Esophagus muscularis mucosa (tissue), 4 donors: ENCODE data around the gene MUC20. TPM values are rescaled to one million over a fixed set of nuclear protein-coding genes. Genes with fewer than 3 reads are reported as not detected.
"Not testable (repeated sequence)": the region's sequence is repeated elsewhere in the genome, so short reads cannot be mapped to it uniquely, and the experiment has no call there.

Source experiments
- DNase-seq: peaks from one replicate; pipeline ENCODE4 v3.0.0-alpha.2; 2017; ENCODE audit errors: extremely low spot score
- H3K27ac ChIP-seq, 4 donors: fragments of 200-600 bp; sonication (generic); replicated peaks in 1 of 4; 1 replicate in 3 of 4; 2 replicates in 1 of 4; pipeline ENCODE4 v1.5.1; 2016 to 2019; ENCODE audit warnings: mild to moderate bottlenecking in 1 of 4
- H3K27me3 ChIP-seq, 4 donors: fragments of 200-600 bp; sonication (generic); one replicate each; pipeline versions ENCODE4 v1.5.1 to v1.6.0; 2016 to 2019
- H3K36me3 ChIP-seq, 4 donors: fragments of 200-600 bp; sonication (generic); one replicate each; pipeline ENCODE4 v1.5.1; 2016 to 2019
- H3K4me1 ChIP-seq, 4 donors: fragments of 200-600 bp; sonication (generic); one replicate each; pipeline ENCODE4 v1.5.1; 2016 to 2019
- H3K4me3 ChIP-seq, 4 donors: fragments of 200-600 bp; sonication (generic); 1 replicate in 2 of 4; 2 replicates in 2 of 4; pipeline ENCODE4 v1.5.1; 2016 to 2019; ENCODE audit warnings: mild to moderate bottlenecking in 4 of 4, moderate library complexity in 1 of 4
- H3K9me3 ChIP-seq, 4 donors: fragments of 200-600 bp; sonication (generic); 1 replicate in 3 of 4; 2 replicates in 1 of 4; pipeline ENCODE4 v1.5.1; 2016 to 2019
- CTCF ChIP-seq, 3 experiments: fragments of 200-600 bp in 2 of 3; fragments of 450-650 bp in 1 of 3; sonication (generic) in 2 of 3; IDR thresholded peaks; one replicate each; pipeline ENCODE4 v1.5.1; 2017 to 2019; ENCODE audit warnings: antibody characterized with exemption in 3 of 3, mild to moderate bottlenecking in 2 of 3, moderate library complexity in 1 of 3
- EP300 ChIP-seq: sonication (generic); formaldehyde crosslinking; IDR thresholded peaks from one replicate; pipeline ENCODE4 v1.6.1; 2017; ENCODE audit warnings: antibody characterized with exemption
- POLR2A ChIP-seq: fragments of 450-650 bp; IDR thresholded peaks from one replicate; pipeline ENCODE4 v1.6.1; 2017; ENCODE audit warnings: antibody characterized with exemption, moderate library complexity, mild to moderate bottlenecking, low read depth
- POLR2AphosphoS5 ChIP-seq, 2 donors: sonication (generic); formaldehyde crosslinking; IDR thresholded peaks; one replicate each; pipeline ENCODE4 v1.6.1; 2017; ENCODE audit warnings: antibody characterized with exemption in 2 of 2
- WGBS: methylation state at CpG from one replicate; pipeline ENCODE4 v1.1.5; 2018; 5-methylcytosine and 5-hydroxymethylcytosine counted together
- intact Hi-C: fragments of 100-400 bp; cut with DNase I; formaldehyde crosslinking; loops from one replicate; pipeline ENCODE4 v1.15.1; 2023
- total RNA-seq, 4 donors: library from RNA; depleted of rRNA; stranded (reverse); fragments of >200 nt; gene quantifications; one replicate each; pipeline versions ENCODE4 v1.1.0 to v1.2.1, GENCODE V29; 2016

Gene MUC20
- total RNA-seq, 4 donors from 2014 or later: 2.5 to 10.0 (median 4.7) TPM

- TF ChIP-seq EP300 (no peak), POLR2AphosphoS5 (IDR thresholded peaks at IDR 0.05) (no peak), CTCF (IDR thresholded peaks at IDR 0.05) (no peak), POLR2A (no peak)
- intact Hi-C loops: no loop called here
- H3K27ac ChIP-seq: no peak overlapping the region
- H3K36me3 ChIP-seq: no peaks in the 10 kb centered on the region
- no peak overlapping the region for H3K4me3 ChIP-seq
- H3K27me3 ChIP-seq: peaks cover 0 to 44% (median 0%) of the 10 kb centered on the region in 4 donors
- DNase-seq: no peak
- no peaks in the 10 kb centered on the region for H3K4me1 ChIP-seq
- WGBS: 72% methylated on average over 10 of the region's 10 CpGs
- no peaks in the 10 kb centered on the region for H3K9me3 ChIP-seq
These were observed 47.0 kb downstream of the MUC20 start for GRCh38 chr3:195767792-195768191.

GRCh38 chr3:195768414-195768813 lies 47.6 kb downstream of the MUC20 start:
- no peak overlapping the region for H3K4me3 ChIP-seq
- DNase-seq: no peak
- WGBS: 67% methylated on average over 6 of the region's 6 CpGs
- no peaks in the 10 kb centered on the region for H3K36me3 ChIP-seq
- intact Hi-C loops: no loop called here
- no peaks in the 10 kb centered on the region for H3K9me3 ChIP-seq
- no peak overlapping the region for H3K27ac ChIP-seq
- no peak for TF ChIP-seq EP300
- TF ChIP-seq CTCF (IDR thresholded peaks at IDR 0.05): no peak
- no peak for TF ChIP-seq POLR2A
- no peak for TF ChIP-seq POLR2AphosphoS5 (IDR thresholded peaks at IDR 0.05)
- peaks cover 0 to 38% (median 0%) of the 10 kb centered on the region in 4 donors for H3K27me3 ChIP-seq
- no peaks in the 10 kb centered on the region for H3K4me1 ChIP-seq

GRCh38 chr3:195768831-195769303 lies 48.1 kb downstream of the MUC20 start:
- Histone ChIP-seq H3K27me3 (peaks cover 0 to 33% (median 0%) of the 10 kb centered on the region in 4 donors), H3K4me3 (no peak overlapping the region), H3K9me3 (no peaks in the 10 kb centered on the region), H3K36me3 (no peaks in the 10 kb centered on the region), H3K27ac (no peak overlapping the region), H3K4me1 (no peaks in the 10 kb centered on the region)
- no peak for DNase-seq
- no peak for TF ChIP-seq POLR2AphosphoS5 (IDR thresholded peaks at IDR 0.05)
- no peak for TF ChIP-seq EP300
- no peak for TF ChIP-seq POLR2A
- 73% methylated on average over 8 of the region's 17 CpGs for WGBS
- intact Hi-C loops: no loop called here

GRCh38 chr3:195769551-195769950 lies 48.8 kb downstream of the MUC20 start:
- H3K4me3 ChIP-seq: no peak overlapping the region
- H3K36me3 ChIP-seq: no peaks in the 10 kb centered on the region
- WGBS: 92% methylated on average over 10 of the region's 10 CpGs
- DNase-seq: no peak
- intact Hi-C loops: no loop called here
- H3K4me1 ChIP-seq: no peaks in the 10 kb centered on the region
- peaks cover 0 to 26% (median 0%) of the 10 kb centered on the region in 4 donors for H3K27me3 ChIP-seq
- H3K9me3 ChIP-seq: no peaks in the 10 kb centered on the region
- no peak for TF ChIP-seq CTCF (IDR thresholded peaks at IDR 0.05)
- TF ChIP-seq EP300: no peak
- no peak for TF ChIP-seq POLR2A
- no peak for TF ChIP-seq POLR2AphosphoS5 (IDR thresholded peaks at IDR 0.05)
- H3K27ac ChIP-seq: no peak overlapping the region

- H3K27me3 ChIP-seq: peaks cover 0 to 19% (median 0%) of the 10 kb centered on the region in 4 donors
- H3K4me1 ChIP-seq: no peaks in the 10 kb centered on the region
- no peaks in the 10 kb centered on the region for H3K9me3 ChIP-seq
- no peak overlapping the region for H3K4me3 ChIP-seq
- H3K27ac ChIP-seq: no peak overlapping the region
- no peak for TF ChIP-seq EP300
- no peak for TF ChIP-seq POLR2AphosphoS5 (IDR thresholded peaks at IDR 0.05)
- no peak for TF ChIP-seq CTCF (IDR thresholded peaks at IDR 0.05)
- TF ChIP-seq POLR2A: no peak
- no peak for DNase-seq
- H3K36me3 ChIP-seq: no peaks in the 10 kb centered on the region
- 83% methylated on average over 14 of the region's 16 CpGs for WGBS
- intact Hi-C loops: no loop called here
These were observed 49.5 kb downstream of the MUC20 start for GRCh38 chr3:195770081-195770840.

- DNase-seq, intact Hi-C loops, H3K27ac ChIP-seq, H3K4me3 ChIP-seq, H3K4me1 ChIP-seq, H3K36me3 ChIP-seq, H3K9me3 ChIP-seq: not testable (repeated sequence)
- 88% methylated on average over 15 of the region's 28 CpGs for WGBS
- peaks cover 0 to 14% (median 0%) of the 10 kb centered on the region in 4 donors for H3K27me3 ChIP-seq
These were observed 50.3 kb downstream of the MUC20 start for GRCh38 chr3:195770841-195771645.
